ENCODE measurements around the gene KCNK3.
"Not testable (repeated sequence)": the region's sequence is repeated elsewhere in the genome, so short reads cannot be mapped to it uniquely, and the experiment has no call there.

KCNK3 gene

GRCh38 chr2:26745609-26746327 is 53.2 kb downstream of the KCNK3 start:
- DNase-seq (ENCODE audit: extremely low spot score, insufficient read length, low read depth) = peak; percentile 58
- FAIRE-seq = peak; percentile 79

DNA sequence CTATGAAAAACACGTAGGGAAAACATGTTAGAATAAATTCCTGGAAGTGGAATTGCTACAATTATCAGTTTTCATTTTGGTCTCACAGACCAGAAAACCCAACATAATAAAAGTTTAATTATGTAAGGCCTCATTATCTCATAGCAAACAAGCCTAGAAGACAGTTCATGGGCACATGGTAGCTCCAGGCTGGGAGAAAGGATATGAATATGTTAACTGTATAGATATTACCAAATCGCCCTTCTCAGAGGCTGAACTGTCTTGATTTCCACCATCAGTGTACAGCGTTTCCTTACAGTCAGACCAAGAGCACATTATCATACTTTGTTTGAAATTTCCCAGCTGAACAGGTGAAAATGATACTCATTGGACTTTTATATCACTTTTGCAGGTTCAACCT is 54.4 kb downstream of the KCNK3 start:
- FAIRE-seq (no peak), DNase-seq (ENCODE audit: extremely low spot score, insufficient read length, low read depth) (no peak)

DNA sequence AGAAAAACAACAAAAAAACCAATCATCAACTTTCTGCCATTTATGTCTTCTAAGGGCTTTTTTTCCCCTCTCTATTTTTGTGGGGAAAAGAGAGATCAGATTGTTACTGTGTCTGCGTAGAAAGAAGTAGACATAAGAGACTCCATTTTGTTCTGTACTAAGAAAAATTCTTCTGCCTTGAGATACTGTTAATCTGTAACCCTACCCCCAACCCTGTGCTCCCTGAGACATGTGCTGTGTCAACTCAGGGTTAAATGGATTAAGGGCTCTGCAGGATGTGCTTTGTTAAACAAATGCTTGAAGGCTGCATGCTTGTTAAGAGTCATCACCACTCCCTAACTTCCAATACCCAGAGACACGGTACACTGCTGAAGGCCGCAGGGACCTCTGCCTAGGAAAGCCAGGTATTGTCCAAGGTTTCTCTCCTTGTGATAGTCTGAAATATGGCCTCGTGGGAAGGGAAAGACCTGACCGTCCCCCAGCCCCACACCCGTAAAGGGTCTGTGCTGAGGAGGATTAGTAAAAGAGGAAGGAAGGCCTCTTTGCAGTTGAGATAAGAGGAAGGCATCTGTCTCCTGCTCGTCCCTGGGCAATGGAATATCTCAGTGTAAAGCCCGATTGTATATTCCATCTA is 57.4 kb downstream of the KCNK3 start:
- DNase-seq (ENCODE audit: extremely low spot score, insufficient read length, low read depth); FAIRE-seq: not testable (repeated sequence)

DNA sequence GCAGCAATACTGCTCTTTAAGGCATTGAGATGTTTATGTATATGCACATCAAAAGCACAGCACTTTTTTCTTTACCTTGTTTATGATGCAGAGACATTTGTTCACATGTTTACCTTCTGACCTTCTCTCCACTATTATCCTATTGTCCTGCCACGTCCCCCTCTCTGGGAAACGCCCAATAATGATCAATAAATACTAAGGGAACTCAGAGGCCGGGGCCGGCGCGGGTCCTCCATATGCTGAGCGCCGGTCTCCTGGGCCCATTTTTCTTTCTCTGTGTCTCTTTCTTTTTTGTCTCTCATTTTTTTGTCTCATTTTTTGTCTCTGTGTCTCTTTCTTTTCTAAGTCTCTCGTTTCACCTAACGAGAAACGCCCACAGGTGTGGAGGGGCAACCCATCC is 57.9 kb downstream of the KCNK3 start:
- not testable (repeated sequence) for FAIRE-seq; DNase-seq (ENCODE audit: extremely low spot score, insufficient read length, low read depth)

DNA sequence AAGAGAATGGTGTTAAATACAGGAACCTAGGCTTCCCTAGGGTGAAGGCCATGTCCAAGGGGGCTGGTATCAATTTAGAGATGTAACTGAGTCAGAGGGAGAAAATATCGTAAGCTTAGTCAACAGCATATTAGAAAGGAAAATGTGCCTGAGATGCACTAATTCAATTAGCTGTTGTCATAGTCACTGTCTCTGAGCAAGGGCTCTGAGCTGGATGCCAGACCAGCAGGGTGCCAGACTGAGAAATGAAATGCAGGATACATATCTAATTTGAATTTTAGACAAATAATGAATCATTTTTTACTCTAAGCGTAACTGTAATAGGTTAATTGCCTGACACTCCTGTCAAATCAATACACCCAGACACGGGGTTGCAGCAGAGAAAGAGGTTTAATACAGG is 60.1 kb downstream of the KCNK3 start:
- FAIRE-seq (no peak), DNase-seq (ENCODE audit: extremely low spot score, insufficient read length, low read depth) (no peak)

GRCh38 chr2:26754539-26754938 is 62.0 kb downstream of the KCNK3 start:
- no peak for FAIRE-seq

DNA sequence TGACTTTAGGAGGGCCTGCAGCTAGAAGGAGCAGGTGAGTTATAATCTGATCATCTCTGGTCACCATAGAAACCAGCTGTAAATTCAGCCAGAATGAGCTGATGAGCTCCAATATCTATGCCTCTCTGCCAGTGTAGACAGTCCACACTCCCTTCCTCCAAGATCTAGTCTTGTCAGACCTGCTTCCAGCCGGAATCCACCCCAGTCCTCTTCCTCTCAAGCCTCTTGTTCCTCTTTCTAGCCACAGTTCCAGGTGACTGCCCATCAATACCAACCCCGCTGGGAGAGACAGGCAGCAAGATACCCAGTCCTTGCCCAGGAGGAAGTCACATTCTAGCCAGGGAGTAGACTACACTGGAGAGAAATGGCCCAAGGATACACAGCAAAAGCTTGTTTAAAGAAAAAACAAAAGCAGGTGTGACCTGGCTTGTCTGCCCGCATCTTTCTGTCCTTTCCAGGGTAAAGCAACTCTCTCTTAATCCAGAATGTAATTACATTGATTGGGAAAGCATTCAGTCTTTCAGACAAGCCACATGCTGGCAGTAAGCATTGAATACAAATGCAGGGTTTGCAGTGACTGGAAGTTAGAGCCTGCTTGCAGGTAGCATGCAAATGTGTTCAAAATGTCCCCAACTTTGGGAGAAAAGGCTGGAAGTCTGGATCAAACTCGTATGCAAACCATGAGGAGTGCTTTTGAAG is 62.6 kb downstream of the KCNK3 start:
- DNase-seq (ENCODE audit: extremely low spot score, insufficient read length, low read depth) = no peak
- no peak for FAIRE-seq

More at GRCh38 chr2:26754539-26754938, 62.0 kb downstream of the KCNK3 start:
- no peak for DNase-seq (ENCODE audit: extremely low spot score, insufficient read length, low read depth)

- DNase-seq (ENCODE audit: extremely low spot score, insufficient read length, low read depth) (no peak), FAIRE-seq (no peak)
Observed at GRCh38 chr2:26756337-26756736, 63.8 kb downstream of the KCNK3 start.

GRCh38 chr2:26757873-26758789 is 65.6 kb downstream of the KCNK3 start:
- FAIRE-seq (peak; percentile 75), DNase-seq (ENCODE audit: extremely low spot score, insufficient read length, low read depth) (no peak)

GRCh38 chr2:26758790-26759321 is 66.3 kb downstream of the KCNK3 start:
- DNase-seq (ENCODE audit: extremely low spot score, insufficient read length, low read depth) = no peak
- FAIRE-seq = no peak

DNA sequence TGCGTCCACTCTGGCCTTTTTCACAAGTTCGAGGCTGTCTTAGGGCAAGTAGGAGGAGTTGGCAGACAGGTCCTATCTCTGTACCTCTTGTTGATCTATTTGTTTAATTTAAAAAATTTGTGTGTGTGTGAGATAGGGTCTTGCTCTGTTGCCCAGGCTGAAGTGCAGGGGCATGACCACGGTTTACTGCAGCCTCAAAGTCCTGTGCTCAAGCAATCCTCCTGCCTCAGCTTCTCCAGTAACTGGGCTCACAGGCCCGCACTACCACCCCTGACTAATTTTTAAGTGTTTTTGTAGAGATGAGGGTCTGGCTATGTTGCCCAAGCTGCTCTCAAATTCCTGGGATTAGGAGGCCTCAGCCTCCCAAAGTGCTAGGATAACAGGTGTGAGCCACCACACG is 67.3 kb downstream of the KCNK3 start:
- FAIRE-seq = no peak
- DNase-seq (ENCODE audit: extremely low spot score, insufficient read length, low read depth) = no peak

DNA sequence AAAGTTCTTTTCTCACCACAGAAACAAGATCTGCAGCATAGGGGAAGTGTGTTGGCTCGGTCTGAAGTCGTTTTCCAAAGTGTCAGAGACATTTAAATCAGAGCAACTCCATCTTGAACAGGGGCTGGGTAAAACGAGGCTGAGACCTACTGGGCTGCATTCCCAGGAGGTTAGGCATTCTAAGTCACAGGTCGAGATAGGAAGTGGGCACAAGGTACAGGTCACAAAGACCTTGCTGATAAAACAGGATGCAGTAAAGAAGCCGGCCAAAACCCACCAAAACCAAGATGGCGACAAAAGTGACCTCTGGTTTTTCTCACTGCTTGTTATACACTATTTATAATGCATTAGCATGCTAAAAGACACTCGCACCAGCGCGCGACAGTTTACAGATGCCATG is 68.5 kb downstream of the KCNK3 start:
- FAIRE-seq; DNase-seq (ENCODE audit: extremely low spot score, insufficient read length, low read depth): not testable (repeated sequence)

- no peak for FAIRE-seq
- no peak for DNase-seq (ENCODE audit: extremely low spot score, insufficient read length, low read depth)
Observed at GRCh38 chr2:26763019-26763418, 70.5 kb downstream of the KCNK3 start.

DNA sequence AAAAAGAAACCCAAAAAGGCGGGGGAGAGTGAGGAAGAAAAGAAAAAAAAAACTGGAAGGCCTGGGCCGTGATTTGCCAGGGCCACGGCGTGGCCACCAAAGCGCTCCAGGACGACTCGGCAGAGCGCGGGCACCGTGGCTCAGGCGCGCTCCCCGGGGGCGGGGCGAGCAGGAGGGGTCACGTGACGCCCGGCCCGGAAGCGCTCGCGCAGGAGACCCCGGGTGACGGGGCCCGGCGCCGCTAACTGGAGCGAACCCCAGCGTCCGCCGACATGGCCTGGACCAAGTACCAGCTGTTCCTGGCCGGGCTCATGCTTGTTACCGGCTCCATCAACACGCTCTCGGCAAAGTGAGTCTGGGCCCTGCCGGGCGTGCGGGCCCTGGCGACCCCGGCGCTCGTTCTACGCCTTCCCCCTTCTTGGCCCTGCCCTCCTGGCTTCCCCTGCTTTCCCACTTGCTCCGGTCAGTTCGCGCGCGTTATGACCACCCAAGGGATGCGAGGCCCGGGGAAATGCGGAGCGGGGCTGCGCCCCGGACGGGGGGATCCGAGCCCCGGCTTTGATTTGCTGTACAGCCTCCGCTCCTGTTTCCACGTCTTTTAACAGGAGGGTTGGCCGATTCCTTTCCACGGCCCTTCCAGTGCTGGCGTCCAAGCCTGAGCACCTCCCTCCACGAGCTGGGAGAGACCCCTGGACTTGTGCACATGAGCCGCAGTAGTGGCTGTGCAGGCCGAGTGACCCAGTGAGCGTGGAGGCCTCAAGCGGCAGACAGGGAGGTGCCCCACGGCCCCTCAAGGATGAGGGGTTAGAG is 71.8 kb downstream of the KCNK3 start, which contains the start of gene SLC35F6:
Gene SLC35F6, plus strand, starts transcription at position 207 of the 810 bp plus-strand sequence. Its CDS starts 66 bp downstream, at position 273.
- peak; percentile 71 for FAIRE-seq

DNA sequence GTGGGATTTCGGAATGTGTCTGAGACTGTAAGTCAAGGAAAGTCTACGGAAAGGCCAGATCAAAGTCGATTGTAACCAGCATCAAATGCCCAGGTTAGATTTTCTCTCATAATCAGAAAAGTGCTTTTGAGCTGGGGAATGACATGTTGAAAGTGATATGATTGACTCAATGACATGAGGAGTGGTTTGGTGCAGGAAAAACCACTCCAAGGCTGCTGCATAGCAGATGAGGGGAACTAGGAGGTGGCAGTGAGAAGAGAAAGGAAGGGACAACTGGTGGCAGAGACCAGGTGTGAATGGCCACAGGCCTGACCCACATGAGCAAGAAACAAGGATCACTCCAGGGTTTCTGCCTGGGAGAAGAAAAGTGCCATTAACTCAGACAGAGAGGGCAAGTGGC is 72.4 kb downstream of the KCNK3 start:
- FAIRE-seq (no peak), DNase-seq (ENCODE audit: extremely low spot score, insufficient read length, low read depth) (no peak)

More for the DNA sequence above, 71.8 kb downstream of the KCNK3 start, which contains the start of gene SLC35F6:
- peak; percentile 83 for DNase-seq (ENCODE audit: extremely low spot score, insufficient read length, low read depth)

GRCh38 chr2:26765475-26766200 is 73.1 kb downstream of the KCNK3 start:
- no peak for FAIRE-seq

DNA sequence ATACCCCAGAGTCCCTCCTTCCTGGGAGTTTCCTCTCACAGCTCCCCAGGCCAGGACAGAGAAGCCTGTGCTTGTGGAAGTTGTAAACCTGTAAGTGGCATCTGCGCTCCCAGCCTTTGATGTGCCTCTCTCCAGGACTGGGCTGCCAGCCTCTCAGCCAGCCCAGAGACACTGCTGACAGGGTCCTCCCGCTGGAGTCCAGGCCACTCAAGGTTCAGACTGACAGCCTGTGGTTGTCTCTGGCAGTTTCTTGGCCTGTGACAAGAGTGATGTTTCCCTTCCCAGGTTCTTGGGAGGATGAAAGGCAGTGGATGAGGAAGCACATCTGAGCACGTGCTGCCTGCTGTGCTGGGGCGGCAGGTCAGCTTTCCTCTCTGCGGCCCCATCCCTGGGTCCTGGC is 74.6 kb downstream of the KCNK3 start:
- DNase-seq (ENCODE audit: extremely low spot score, insufficient read length, low read depth) = no peak
- FAIRE-seq = no peak

More at GRCh38 chr2:26765475-26766200, 73.1 kb downstream of the KCNK3 start:
- DNase-seq (ENCODE audit: extremely low spot score, insufficient read length, low read depth) = no peak

GRCh38 chr2:26767894-26768487 is 75.5 kb downstream of the KCNK3 start:
- FAIRE-seq (no peak), DNase-seq (ENCODE audit: extremely low spot score, insufficient read length, low read depth) (no peak)

Measured in GM18507 (cell line).